GM18873 (cell line): Measurements from ENCODE around the gene CRACDL.

Experiments
- ATAC-seq: cut with Tn5 transposase; IDR thresholded peaks from one replicate; pipeline ENCODE4 v1.9.1; 2021; ENCODE audit warnings: mild to moderate bottlenecking, moderate library complexity, moderate number of reproducible peaks; ENCODE audit not compliant: unreplicated experiment, low FRiP score

Gene CRACDL

DNA sequence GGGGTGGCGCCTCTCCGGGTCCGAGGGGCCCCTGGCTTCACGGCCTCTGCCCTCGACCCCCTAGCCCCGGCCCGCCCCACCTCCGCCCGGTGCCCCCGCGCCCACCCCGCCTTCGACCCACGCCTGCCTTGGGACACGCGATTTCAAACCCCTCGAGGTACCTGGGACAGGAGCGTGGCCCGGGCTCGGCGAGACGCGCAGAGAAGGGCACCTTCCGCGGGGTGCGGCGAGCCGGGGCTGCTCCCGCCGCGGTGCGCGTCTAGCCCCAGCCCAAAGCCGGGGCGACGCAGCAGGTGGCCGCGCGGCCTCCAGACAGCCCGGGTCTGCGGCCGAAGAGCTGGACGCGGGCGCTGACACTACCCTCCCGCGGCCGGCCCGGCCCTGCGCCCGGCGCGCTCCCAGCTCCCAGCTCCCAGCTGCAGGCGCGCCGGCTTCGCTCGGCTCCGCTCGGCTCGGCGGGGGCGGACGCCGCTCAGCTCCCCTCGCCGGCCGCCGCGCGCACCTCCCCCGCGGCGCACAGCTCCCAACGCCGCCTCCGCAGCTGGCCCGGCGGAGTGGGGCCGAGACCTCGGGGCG lies at the start of gene CRACDL:
TSS of gene CRACDL (minus strand) at position 449 of the 576 bp plus-strand sequence. CDS start 89,425 bp downstream, outside the sequence.
- ATAC-seq: no peak

GRCh38 chr2:98975611-98976010 lies 39.6 kb upstream of the CRACDL start:
- ATAC-seq: no peak

GRCh38 chr2:98972582-98973167 lies 36.6 kb upstream of the CRACDL start:
- no peak for ATAC-seq

DNA sequence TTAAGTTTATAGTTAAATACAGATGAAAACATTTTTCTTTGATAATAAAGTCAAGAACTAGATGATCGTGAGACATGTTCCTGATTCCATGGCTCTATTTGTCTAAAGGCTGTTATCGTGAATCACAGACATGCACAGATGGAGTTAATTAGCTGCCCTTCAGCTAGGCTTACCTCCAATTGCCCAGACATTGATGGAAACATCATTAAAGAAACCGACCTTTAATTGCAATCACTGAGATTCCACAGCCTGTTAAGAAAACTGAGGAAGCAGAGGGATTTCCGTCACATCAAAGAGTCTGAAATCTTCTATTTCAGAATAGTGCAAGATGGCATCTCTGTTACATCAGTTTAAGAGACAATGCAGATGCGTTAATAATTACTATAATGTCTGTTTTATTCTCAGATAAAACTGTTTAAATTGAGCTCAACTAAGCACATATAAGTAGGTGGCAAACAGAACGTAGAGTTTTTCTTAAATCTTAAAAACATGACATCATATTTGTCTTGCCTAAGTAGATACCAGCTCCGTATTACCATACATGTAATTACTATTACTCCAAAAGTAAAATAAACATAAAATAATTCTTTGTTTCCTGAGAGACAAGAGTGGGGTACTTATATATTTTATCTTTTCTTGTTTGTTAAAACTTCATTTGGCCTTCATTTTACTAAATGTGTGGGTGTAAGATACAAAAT lies 23.9 kb upstream of the CRACDL start:
- no peak for ATAC-seq

DNA sequence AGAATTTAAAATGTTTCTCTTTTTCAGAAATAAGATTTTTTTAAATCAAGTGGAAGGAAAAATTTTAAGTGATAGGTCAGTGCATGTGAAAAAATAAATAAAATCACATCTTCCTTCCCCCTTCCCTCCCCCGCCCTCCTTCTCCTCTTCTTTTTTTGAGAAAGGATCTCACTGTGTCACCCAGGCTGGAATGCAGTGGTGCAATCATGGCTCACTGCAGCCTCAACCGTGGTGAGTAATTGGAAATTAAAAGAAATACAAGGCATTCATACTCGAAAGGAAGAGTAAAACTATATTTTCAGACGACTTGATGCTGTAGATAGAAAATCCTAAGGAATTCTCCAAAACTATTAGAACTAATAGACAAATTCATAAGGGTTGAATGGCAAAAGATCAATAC lies 16.9 kb upstream of the CRACDL start:
- ATAC-seq: no peak

GRCh38 chr2:98948956-98949739 lies 13.1 kb upstream of the CRACDL start:
- ATAC-seq: no peak

GRCh38 chr2:98947554-98947953 lies 11.5 kb upstream of the CRACDL start:
- no peak for ATAC-seq

- no peak for ATAC-seq
Observed at GRCh38 chr2:98946855-98947254, 10.8 kb upstream of the CRACDL start.

- no peak for ATAC-seq
Observed at GRCh38 chr2:98944775-98945174, 8.8 kb upstream of the CRACDL start.

GRCh38 chr2:98940102-98940501 lies 4.1 kb upstream of the CRACDL start:
- no peak for ATAC-seq

DNA sequence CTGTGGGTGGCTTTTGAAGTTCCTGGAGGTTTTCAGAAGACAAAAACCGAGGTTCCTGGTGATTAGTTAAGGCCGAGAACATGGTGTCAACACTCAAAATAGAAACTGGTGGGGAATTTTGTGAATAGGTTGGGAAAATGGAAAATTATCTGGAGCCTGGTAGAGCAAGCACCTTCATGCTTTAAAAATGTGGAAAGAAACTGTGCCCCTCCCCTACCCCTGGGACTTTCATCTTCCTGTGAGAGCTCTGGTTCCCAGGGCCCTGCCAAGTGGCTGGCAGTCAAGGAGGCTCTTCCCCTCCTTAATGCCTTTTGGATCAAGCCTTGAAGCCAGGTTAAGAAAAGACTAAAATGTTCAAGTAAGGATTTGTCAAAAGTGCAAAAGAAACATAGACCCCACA lies 1.9 kb upstream of the CRACDL start:
- ATAC-seq: no peak

GRCh38 chr2:98936353-98937351 lies 627 bp upstream of the CRACDL start:
- no peak for ATAC-seq

- no peak for ATAC-seq
Observed at GRCh38 chr2:98935111-98935770, 784 bp downstream of the CRACDL start.

DNA sequence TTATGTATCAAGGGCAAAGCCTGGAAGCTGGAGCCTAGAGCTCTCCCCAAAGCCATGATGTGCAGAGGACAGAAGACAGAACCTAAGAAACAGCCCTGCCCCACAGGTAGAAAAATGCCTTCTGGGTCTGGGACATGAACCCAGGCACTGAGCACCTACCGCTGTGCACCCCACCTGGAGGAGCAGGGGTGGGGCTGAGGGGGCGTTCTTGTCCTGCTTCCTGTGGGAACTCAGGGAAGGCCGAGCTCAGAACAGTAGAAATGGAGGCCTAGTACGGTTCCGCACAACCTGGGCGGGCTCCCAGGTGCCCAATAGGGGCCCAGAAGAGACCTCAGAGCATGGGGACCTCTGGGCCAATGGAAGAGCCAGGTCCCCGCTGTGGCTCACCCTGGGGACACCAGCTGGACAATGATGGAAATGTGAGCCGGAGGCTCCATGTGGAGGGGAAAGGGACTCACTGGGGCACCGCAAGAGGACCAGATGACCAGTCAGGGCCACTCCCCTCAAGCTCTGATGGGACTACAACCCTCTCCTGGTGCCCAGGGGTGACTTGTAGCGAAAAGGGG lies 3.2 kb downstream of the CRACDL start:
- no peak for ATAC-seq

DNA sequence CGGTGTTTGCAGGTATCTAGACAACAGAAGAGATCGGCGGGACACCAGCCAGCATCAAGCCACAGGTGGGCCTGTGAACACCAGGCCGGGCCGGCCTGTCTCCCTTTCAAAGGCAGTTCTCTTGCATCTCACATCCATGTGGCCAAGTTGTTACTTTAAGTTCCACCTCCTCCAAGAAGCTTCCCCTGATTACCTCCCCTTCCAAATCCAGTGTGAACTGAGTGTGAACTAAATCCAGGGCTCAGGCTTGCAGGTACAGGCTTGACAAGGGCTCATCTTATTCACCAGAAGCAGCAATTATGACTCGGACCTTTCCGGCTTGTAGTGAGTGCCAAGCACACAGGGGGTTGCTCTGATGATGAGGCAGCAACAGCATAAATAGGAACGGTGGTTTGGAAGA lies 3.9 kb downstream of the CRACDL start:
- no peak for ATAC-seq

DNA sequence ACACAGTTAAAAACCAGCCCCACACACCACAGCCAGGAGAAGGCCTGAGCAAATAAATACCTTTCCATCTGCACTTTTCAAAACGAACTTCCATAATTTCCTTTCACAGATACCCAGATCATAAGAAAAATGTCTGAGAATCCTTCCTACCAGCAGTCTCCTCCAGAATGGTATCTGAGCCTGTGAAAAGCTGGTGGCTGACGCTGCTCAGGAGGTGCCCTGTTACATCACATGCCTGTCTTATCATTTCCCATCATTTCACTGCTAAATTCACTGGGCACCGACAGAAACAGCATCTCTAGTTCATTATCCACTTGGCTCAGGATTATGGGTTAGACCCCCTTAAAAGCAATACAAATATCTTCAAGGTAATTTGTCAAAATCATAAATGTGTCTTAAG lies 4.4 kb downstream of the CRACDL start:
- no peak for ATAC-seq

GRCh38 chr2:98929920-98930319 lies 6.1 kb downstream of the CRACDL start:
- ATAC-seq: no peak

DNA sequence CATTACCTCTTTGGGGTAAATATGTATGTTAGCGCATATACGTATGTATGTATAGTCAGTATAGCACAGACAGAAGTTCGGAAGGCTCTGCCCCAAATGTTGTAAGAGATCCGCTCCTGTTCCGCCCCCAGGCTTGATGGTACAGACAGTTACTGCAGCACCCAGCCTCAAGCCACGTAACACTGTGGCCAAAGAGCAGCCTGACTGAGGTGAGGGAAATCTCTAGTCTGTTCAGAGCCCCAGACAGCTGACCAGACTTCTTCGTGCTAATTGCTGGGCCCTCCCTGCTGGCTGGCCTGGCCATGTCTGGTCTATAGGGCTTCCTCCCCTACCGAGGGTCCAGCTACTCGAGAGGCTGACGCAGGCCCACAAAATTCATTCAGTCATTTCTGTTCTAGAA lies 7.8 kb downstream of the CRACDL start:
- no peak for ATAC-seq

GRCh38 chr2:98927027-98927426 lies 9.0 kb downstream of the CRACDL start:
- no peak for ATAC-seq
